ENCODE results near the gene BCL2L12.
"Not testable (repeated sequence)": the region's sequence is repeated elsewhere in the genome, so short reads cannot be mapped to it uniquely, and the experiment has no call there.

BCL2L12 gene

GRCh38 chr19:49713236-49713845, 47.6 kb downstream of the BCL2L12 start:
- DNase-seq (ENCODE audit: low read depth, low spot score) = no peak
- ChIA-PET CTCF (interaction anchor here (1.0 to 1.3 kb wide), 3 partner anchors 9 to 20 kb away, joined by 3 to 4 read pairs (median 3); no protein-coding TSS in a partner anchor), POLR2A (no interaction called here)
- H3K4me3 ChIP-seq (ENCODE audit: low read depth, low read length) = no peak overlapping the region
- TF ChIP-seq CTCF (IDR thresholded peaks at IDR 0.05; ENCODE audit: insufficient read depth, low read length, missing control alignments) = no peak

- POLR2A ChIA-PET = no interaction called here
- CTCF ChIA-PET = interaction anchor here (0.9 to 4.1 kb wide), 4 partner anchors 13 to 103 kb away, joined by 3 to 25 read pairs (median 6); no protein-coding TSS in a partner anchor
- no peak for TF ChIP-seq CTCF (IDR thresholded peaks at IDR 0.05; ENCODE audit: insufficient read depth, low read length, missing control alignments)
- no peak overlapping the region for H3K4me3 ChIP-seq (ENCODE audit: low read depth, low read length)
- DNase-seq (ENCODE audit: low read depth, low spot score) = no peak
Observed at GRCh38 chr19:49716154-49716553, 50.4 kb downstream of the BCL2L12 start.

GRCh38 chr19:49718511-49718910, 52.8 kb downstream of the BCL2L12 start:
- ChIA-PET POLR2A (no interaction called here), CTCF (interaction anchor here (0.6 to 4.1 kb wide), 10 partner anchors 11 to 213 kb away, joined by 3 to 27 read pairs (median 5); no protein-coding TSS in a partner anchor)
- no peak for TF ChIP-seq CTCF (IDR thresholded peaks at IDR 0.05; ENCODE audit: insufficient read depth, low read length, missing control alignments)
- DNase-seq (ENCODE audit: low read depth, low spot score) = no peak
- H3K4me3 ChIP-seq (ENCODE audit: low read depth, low read length) = no peak overlapping the region

- no peak for TF ChIP-seq CTCF (IDR thresholded peaks at IDR 0.05; ENCODE audit: insufficient read depth, low read length, missing control alignments)
- no peak for DNase-seq (ENCODE audit: low read depth, low spot score)
- ChIA-PET CTCF (interaction anchor here (1.4 to 4.1 kb wide), 4 partner anchors 10 to 149 kb away, joined by 5 to 27 read pairs (median 15); no protein-coding TSS in a partner anchor), POLR2A (no interaction called here)
- no peak overlapping the region for H3K4me3 ChIP-seq (ENCODE audit: low read depth, low read length)
Observed at GRCh38 chr19:49718991-49719390, 53.3 kb downstream of the BCL2L12 start.

GRCh38 chr19:49719420-49719819, 53.7 kb downstream of the BCL2L12 start:
- H3K4me3 ChIP-seq (ENCODE audit: low read depth, low read length); DNase-seq (ENCODE audit: low read depth, low spot score); POLR2A ChIA-PET: not testable (repeated sequence)
- CTCF ChIA-PET = interaction anchor here (3.6 to 4.1 kb wide), 2 partner anchors 10 to 16 kb away, joined by 25 to 27 read pairs; no protein-coding TSS in a partner anchor
